ENCODE results near the gene SSC5D. TPM values are rescaled to one million over a fixed set of nuclear protein-coding genes. Genes with fewer than 3 reads are reported as not detected.
A peak's percentile ranks its signal among the peaks of the same experiment; 100 is the strongest.

Gene SSC5D
- total and polyA plus RNA-seq, 2 of the 4 experiments (the other 2 are of a cell fraction) = 1.4 to 19.1 TPM

DNA sequence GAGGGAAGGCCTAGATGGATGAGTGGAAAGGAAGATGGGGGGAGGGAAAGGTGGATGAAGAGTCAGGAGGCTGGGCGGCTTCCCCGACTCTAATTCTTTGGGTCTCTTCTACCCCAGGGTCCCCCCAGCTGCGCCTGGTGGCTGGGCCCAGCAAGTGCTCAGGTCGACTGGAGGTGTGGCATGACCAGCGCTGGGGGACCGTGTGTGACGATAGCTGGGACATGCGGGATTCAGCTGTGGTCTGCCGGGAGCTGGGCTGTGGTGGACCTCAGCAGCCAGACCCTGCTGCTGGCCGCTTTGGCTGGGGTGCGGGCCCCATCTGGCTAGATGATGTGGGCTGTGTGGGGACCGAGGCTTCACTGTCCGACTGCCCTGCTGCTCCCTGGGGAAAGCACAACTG, 9.5 kb downstream of the SSC5D start:
- no TSS peak for BruUV-seq (replicated peaks)

More for the DNA sequence above, 9.5 kb downstream of the SSC5D start:
- Histone ChIP-seq H3K14ac (replicated peaks; ENCODE audit: low read depth, low read length) (no peak overlapping the region), H3K4ac (ENCODE audit: low read depth, low read length) (no peak overlapping the region), H2BK15ac (ENCODE audit: low read depth, low read length) (no peak overlapping the region), H4K91ac (ENCODE audit: insufficient read depth, low read depth, low read length) (no peak overlapping the region), H2AK5ac (ENCODE audit: low read depth, low read length) (no peak overlapping the region), H3K4me3 (ENCODE audit: insufficient read depth, low read depth, low read length) (no peak overlapping the region), H2BK5ac (ENCODE audit: low read depth, low read length, poor library complexity, severe bottlenecking) (no peak overlapping the region), H2BK120ac (ENCODE audit: low read depth, low read length) (no peak overlapping the region), H2AK9ac (replicated peaks; ENCODE audit: low read depth, low read length, poor library complexity) (no peak overlapping the region), H3K79me1 (ENCODE audit: low read depth in 1 of 2, low read length in 2 of 2) (peaks cover 0 to 17% of the 10 kb centered on the region in 2 experiments), H3K23ac (ENCODE audit: low read depth, low read length) (no peak overlapping the region), H4K5ac (ENCODE audit: low read depth, low read length) (no peak overlapping the region), H3K4me2 (ENCODE audit: low read depth, low read length) (no peak overlapping the region), H4K20me1 (ENCODE audit: insufficient read depth, low read length) (no peaks in the 10 kb centered on the region), H3K56ac (ENCODE audit: extremely low read depth, insufficient read depth, low read length) (no peak overlapping the region), H3K36me3 (ENCODE audit: control insufficient read depth, insufficient read depth, low read length) (peaks cover 13% of the 10 kb centered on the region; the same call in 1 of the 2 replicates), H4K8ac (ENCODE audit: low read depth in 2 of 2, low read length in 2 of 2) (no peak overlapping the region), H3K18ac (ENCODE audit: low read depth, low read length) (no peak overlapping the region), H3K27ac (ENCODE audit: insufficient read depth, low read length) (no peak overlapping the region), H3K27me3 (ENCODE audit: control insufficient read depth, insufficient read depth, low read length) (no peaks in the 10 kb centered on the region), H3K4me1 (ENCODE audit: control insufficient read depth, insufficient read depth, low read length) (peaks cover 16% of the 10 kb centered on the region), H2AFZ (replicated peaks; ENCODE audit: low read length, poor library complexity) (peak overlapping the region; percentile 51), H3K9me3 (ENCODE audit: control insufficient read depth, insufficient read depth, low read length) (no peaks in the 10 kb centered on the region), H3K9me1 (ENCODE audit: insufficient read depth, low read length) (peaks cover 3% of the 10 kb centered on the region), H3K9ac (ENCODE audit: low read depth, low read length) (no peak overlapping the region), H2BK20ac (ENCODE audit: low read depth, low read length) (no peak overlapping the region)
- TF ChIP-seq RFX5 (IDR thresholded peaks at IDR 0.05; ENCODE audit: low read depth, low read length) (no peak), CHD1 (IDR thresholded peaks at IDR 0.05; ENCODE audit: low read depth, low read length) (no peak), RCOR1 (IDR thresholded peaks at IDR 0.05; ENCODE audit: insufficient replicate concordance, low read length) (no peak), BHLHE40 (IDR thresholded peaks at IDR 0.05; ENCODE audit: low read depth, low read length) (no peak), RAD21 (IDR thresholded peaks at IDR 0.05; ENCODE audit: low read length) (no peak), MAFK (IDR thresholded peaks at IDR 0.05; ENCODE audit: low read depth, low read length) (no peak), SMC3 (IDR thresholded peaks at IDR 0.05; ENCODE audit: low read depth, low read length) (no peak), USF2 (IDR thresholded peaks at IDR 0.05; ENCODE audit: low read depth, low read length) (no peak), POLR2A (IDR thresholded peaks at IDR 0.05; ENCODE audit: low read depth, low read length) (no peak), MXI1 (IDR thresholded peaks at IDR 0.05; ENCODE audit: borderline replicate concordance, low read depth, low read length) (no peak), MAZ (IDR thresholded peaks at IDR 0.05; ENCODE audit: borderline replicate concordance, low read depth, low read length) (no peak), CEBPB (IDR thresholded peaks at IDR 0.05; ENCODE audit: low read depth, low read length) (no peak)
- TF ChIP-seq, protein P1, sequence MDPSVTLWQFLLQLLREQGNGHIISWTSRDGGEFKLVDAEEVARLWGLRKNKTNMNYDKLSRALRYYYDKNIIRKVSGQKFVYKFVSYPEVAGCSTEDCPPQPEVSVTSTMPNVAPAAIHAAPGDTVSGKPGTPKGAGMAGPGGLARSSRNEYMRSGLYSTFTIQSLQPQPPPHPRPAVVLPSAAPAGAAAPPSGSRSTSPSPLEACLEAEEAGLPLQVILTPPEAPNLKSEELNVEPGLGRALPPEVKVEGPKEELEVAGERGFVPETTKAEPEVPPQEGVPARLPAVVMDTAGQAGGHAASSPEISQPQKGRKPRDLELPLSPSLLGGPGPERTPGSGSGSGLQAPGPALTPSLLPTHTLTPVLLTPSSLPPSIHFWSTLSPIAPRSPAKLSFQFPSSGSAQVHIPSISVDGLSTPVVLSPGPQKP (IDR thresholded peaks at IDR 0.05; ENCODE audit: borderline replicate concordance, low read depth, low read length) = no peak
- intact Hi-C loops (cut with micrococcal nuclease) = no loop called here
- POLR2A ChIA-PET (ENCODE audit: unreplicated experiment) = no interaction called here
- dilution Hi-C loops (cut with HindIII; ENCODE audit: low sequenced_read_pairs, unreplicated experiment) = no loop called here
- in situ Hi-C loops (cut with MboI; ENCODE audit: low sequenced_read_pairs) = loop anchor here (25.0 kb wide), 1 partner anchor 1035 kb away; the partner anchor contains the start of genes CDC42EP5 and LENG9
- no peak for DNase-seq
- CTCF ChIA-PET = no interaction called here
- WGBS, 2 experiments (ENCODE audit: extremely low coverage in 2 of 2, insufficient read length in 1 of 2) = 96% methylated on average over 9 of the region's 13 CpGs; no CpG with 5 or more reads in 1 of the 2 experiments
- ATAC-seq (ENCODE audit: low read depth) = no peak

All from IMR-90 (cell line).